GM23338 (cell line): Measurements from ENCODE around the gene MERTK.

Experiments used
- CREB1 ChIP-seq: fragments of 250-450 bp; sonication (Bioruptor Pico); IDR thresholded peaks from 2 replicates; pipeline ENCODE4 v1.5.0; 2020; ENCODE audit warnings: low read depth, mild to moderate bottlenecking, moderate library complexity
- CTCF ChIP-seq, 2 experiments: fragments of 200-600 bp in 1 of 2; sonication (generic) in 1 of 2; conservative IDR thresholded peaks; 2 replicates each; pipeline versions ENCODE4 v1.5.1 to v1.6.1; 2016 to 2017; ENCODE audit warnings: antibody characterized with exemption in 2 of 2, low read depth in 2 of 2, mild to moderate bottlenecking in 2 of 2, moderate library complexity in 1 of 2
- ETS1 ChIP-seq: IDR thresholded peaks from 2 replicates; pipeline ENCODE4 v1.6.1; 2016; ENCODE audit warnings: antibody characterized with exemption
- EZH2 ChIP-seq: fragments of 200-600 bp; sonication (generic); IDR thresholded peaks from one replicate; pipeline ENCODE4 v1.8.0; 2017; ENCODE audit warnings: antibody characterized with exemption, mild to moderate bottlenecking, low read depth; ENCODE audit not compliant: unreplicated experiment
- EZH2phosphoT487 ChIP-seq: fragments of 200-600 bp; sonication (generic); IDR thresholded peaks from one replicate; pipeline ENCODE4 v1.8.1; 2018; ENCODE audit warnings: antibody characterized with exemption; ENCODE audit not compliant: unreplicated experiment
- JUNB ChIP-seq: IDR thresholded peaks from one replicate; pipeline ENCODE4 v1.6.1; 2016; ENCODE audit warnings: antibody characterized with exemption; ENCODE audit not compliant: unreplicated experiment
- NANOG ChIP-seq: IDR thresholded peaks from 2 replicates; pipeline ENCODE4 v1.6.1; 2016; ENCODE audit warnings: antibody characterized with exemption, borderline replicate concordance
- POLR2AphosphoS5 ChIP-seq: IDR thresholded peaks from 2 replicates; pipeline ENCODE4 v1.6.1; 2016; ENCODE audit warnings: antibody characterized with exemption, low read depth
- ZNF114 ChIP-seq: fragments of 250-450 bp; sonication (Bioruptor Pico); IDR thresholded peaks from 2 replicates; pipeline ENCODE4 v1.5.0; 2020; ENCODE audit warnings: mild to moderate bottlenecking, moderate library complexity
- ZNF331 ChIP-seq: fragments of 250-450 bp; sonication (Bioruptor Pico); IDR thresholded peaks from 2 replicates; pipeline ENCODE4 v1.5.0; 2020; ENCODE audit warnings: low read depth, mild to moderate bottlenecking, moderate library complexity
- TF ChIP-seq, protein P1 (sequence below): IDR thresholded peaks from one replicate; pipeline ENCODE4 v1.6.1; 2018; ENCODE audit warnings: antibody characterized with exemption; ENCODE audit not compliant: unreplicated experiment

DNA sequence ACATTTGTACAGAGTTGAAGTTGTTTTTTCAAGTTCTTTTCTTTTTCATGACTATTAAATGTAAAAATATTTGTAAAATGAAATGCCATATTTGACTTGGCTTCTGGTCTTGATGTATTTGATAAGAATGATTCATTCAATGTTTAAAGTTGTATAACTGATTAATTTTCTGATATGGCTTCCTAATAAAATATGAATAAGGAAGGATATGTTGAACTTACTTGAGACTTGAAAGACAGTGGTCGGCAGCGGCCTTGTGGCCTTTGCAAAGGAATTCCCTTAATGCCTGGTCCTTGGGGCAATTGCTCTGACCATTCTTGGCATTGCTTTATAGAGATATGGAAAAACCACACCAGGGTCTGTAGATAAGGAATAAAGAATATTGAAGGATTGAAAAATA lies 130.8 kb downstream of the MERTK start:
- TF ChIP-seq CTCF (conservative IDR thresholded peaks at IDR 0.05; ENCODE audit: low read depth in 2 of 2): no peak
- no peak for TF ChIP-seq EZH2phosphoT487
- TF ChIP-seq POLR2AphosphoS5: no peak
- TF ChIP-seq, protein P1, sequence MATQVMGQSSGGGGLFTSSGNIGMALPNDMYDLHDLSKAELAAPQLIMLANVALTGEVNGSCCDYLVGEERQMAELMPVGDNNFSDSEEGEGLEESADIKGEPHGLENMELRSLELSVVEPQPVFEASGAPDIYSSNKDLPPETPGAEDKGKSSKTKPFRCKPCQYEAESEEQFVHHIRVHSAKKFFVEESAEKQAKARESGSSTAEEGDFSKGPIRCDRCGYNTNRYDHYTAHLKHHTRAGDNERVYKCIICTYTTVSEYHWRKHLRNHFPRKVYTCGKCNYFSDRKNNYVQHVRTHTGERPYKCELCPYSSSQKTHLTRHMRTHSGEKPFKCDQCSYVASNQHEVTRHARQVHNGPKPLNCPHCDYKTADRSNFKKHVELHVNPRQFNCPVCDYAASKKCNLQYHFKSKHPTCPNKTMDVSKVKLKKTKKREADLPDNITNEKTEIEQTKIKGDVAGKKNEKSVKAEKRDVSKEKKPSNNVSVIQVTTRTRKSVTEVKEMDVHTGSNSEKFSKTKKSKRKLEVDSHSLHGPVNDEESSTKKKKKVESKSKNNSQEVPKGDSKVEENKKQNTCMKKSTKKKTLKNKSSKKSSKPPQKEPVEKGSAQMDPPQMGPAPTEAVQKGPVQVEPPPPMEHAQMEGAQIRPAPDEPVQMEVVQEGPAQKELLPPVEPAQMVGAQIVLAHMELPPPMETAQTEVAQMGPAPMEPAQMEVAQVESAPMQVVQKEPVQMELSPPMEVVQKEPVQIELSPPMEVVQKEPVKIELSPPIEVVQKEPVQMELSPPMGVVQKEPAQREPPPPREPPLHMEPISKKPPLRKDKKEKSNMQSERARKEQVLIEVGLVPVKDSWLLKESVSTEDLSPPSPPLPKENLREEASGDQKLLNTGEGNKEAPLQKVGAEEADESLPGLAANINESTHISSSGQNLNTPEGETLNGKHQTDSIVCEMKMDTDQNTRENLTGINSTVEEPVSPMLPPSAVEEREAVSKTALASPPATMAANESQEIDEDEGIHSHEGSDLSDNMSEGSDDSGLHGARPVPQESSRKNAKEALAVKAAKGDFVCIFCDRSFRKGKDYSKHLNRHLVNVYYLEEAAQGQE: no peak
- no peak for TF ChIP-seq CREB1
- no peak for TF ChIP-seq ETS1
- TF ChIP-seq EZH2: no peak
- no peak for TF ChIP-seq JUNB
- no peak for TF ChIP-seq NANOG
- no peak for TF ChIP-seq ZNF331 (CRISPR knock-in tag)
- no peak for TF ChIP-seq ZNF114 (CRISPR knock-in tag)
